HEK293T (cell line): ENCODE results near the gene GIGYF2.

Source experiments
- CTCF ChIA-PET: fragments of 350-600 bp; formaldehyde crosslinking; extraction: SDS; loops from one replicate; lab custom pipeline; 2021; ENCODE audit warnings: antibody characterized with exemption, inconsistent platforms; lab: Yijun Ruan, JAX
- POLR2A ChIA-PET: fragments of 350-600 bp; formaldehyde crosslinking; extraction: SDS; loops from one replicate; lab custom pipeline; 2020; ENCODE audit warnings: antibody characterized with exemption, inconsistent platforms; lab: Yijun Ruan, JAX
- DNase-seq: peaks from one replicate; pipeline ENCODE4 v3.0.0; 2012; ENCODE audit warnings: mixed read lengths; ENCODE audit errors: extremely low spot score
- ARNT ChIP-seq: fragments of 450-650 bp; IDR thresholded peaks from 2 replicates; pipeline ENCODE4 v1.6.1; 2017; ENCODE audit warnings: mild to moderate bottlenecking
- BHLHE40 ChIP-seq: fragments of 450-650 bp; IDR thresholded peaks from 2 replicates; pipeline ENCODE4 v1.6.1; 2016; ENCODE audit warnings: mild to moderate bottlenecking, moderate library complexity, borderline replicate concordance
- CTBP1 ChIP-seq: fragments of 450-650 bp; IDR thresholded peaks from 2 replicates; pipeline ENCODE4 v1.6.1; 2016; ENCODE audit warnings: borderline replicate concordance
- ELF4 ChIP-seq: fragments of 450-650 bp; IDR thresholded peaks from 2 replicates; pipeline ENCODE4 v1.6.1; 2017; ENCODE audit warnings: antibody characterized with exemption
- FOXA1 ChIP-seq: fragments of 450-650 bp; IDR thresholded peaks from 2 replicates; pipeline ENCODE4 v1.6.1; 2016; ENCODE audit warnings: mild to moderate bottlenecking
- FOXK2 ChIP-seq: fragments of 450-650 bp; IDR thresholded peaks from 2 replicates; pipeline ENCODE4 v1.6.1; 2016; ENCODE audit warnings: mild to moderate bottlenecking
- FOXM1 ChIP-seq: fragments of 450-650 bp; IDR thresholded peaks from 2 replicates; pipeline ENCODE4 v1.6.1; 2017; ENCODE audit warnings: mild to moderate bottlenecking, borderline replicate concordance
- HDGF ChIP-seq: fragments of 450-650 bp; IDR thresholded peaks from 2 replicates; pipeline ENCODE4 v1.6.1; 2017; ENCODE audit warnings: antibody characterized with exemption, borderline replicate concordance
- L3MBTL2 ChIP-seq: fragments of 450-650 bp; conservative IDR thresholded peaks from 2 replicates; pipeline ENCODE4 v1.6.1; 2016; ENCODE audit warnings: mild to moderate bottlenecking
- LEF1 ChIP-seq: fragments of 450-650 bp; IDR thresholded peaks from 2 replicates; pipeline ENCODE4 v1.6.1; 2017; ENCODE audit warnings: mild to moderate bottlenecking, borderline replicate concordance
- NFRKB ChIP-seq: fragments of 450-650 bp; IDR thresholded peaks from 2 replicates; pipeline ENCODE4 v1.6.1; 2016; ENCODE audit warnings: mild to moderate bottlenecking, moderate library complexity
- PKNOX1 ChIP-seq: fragments of 450-650 bp; IDR thresholded peaks from 2 replicates; pipeline ENCODE4 v1.6.1; 2016
- SP1 ChIP-seq: fragments of 450-650 bp; IDR thresholded peaks from 2 replicates; pipeline ENCODE4 v1.6.1; 2017
- SUZ12 ChIP-seq: fragments of 450-650 bp; IDR thresholded peaks from 2 replicates; pipeline ENCODE4 v1.6.1; 2016; ENCODE audit warnings: mild to moderate bottlenecking
- TARDBP ChIP-seq: fragments of 450-650 bp; IDR thresholded peaks from 2 replicates; pipeline ENCODE4 v1.6.1; 2016
- ZNF384 ChIP-seq: fragments of 450-650 bp; IDR thresholded peaks from 2 replicates; pipeline ENCODE4 v1.6.1; 2016

GIGYF2 gene

GRCh38 chr2:232693344-232693743 is 3.8 kb upstream of the GIGYF2 start:
- TF ChIP-seq PKNOX1 (no peak), SP1 (no peak), TARDBP (no peak), HDGF (no peak), SUZ12 (no peak), ZNF384 (no peak), FOXA1 (no peak), CTBP1 (no peak), LEF1 (no peak), NFRKB (no peak), FOXK2 (no peak), ARNT (no peak), FOXM1 (no peak)
- ChIA-PET POLR2A (no interaction called here), CTCF (interaction anchor here (0.7 kb wide), 1 partner anchor 9 kb away, joined by 5 read pairs; no protein-coding TSS in a partner anchor)
- no peak for DNase-seq

GRCh38 chr2:232696609-232697058 is 497 bp upstream of the GIGYF2 start:
- ChIA-PET CTCF (no interaction called here), POLR2A (interaction anchor here (0.8 to 1.9 kb wide), 5 partner anchors 9 to 64 kb away, joined by 3 to 10 read pairs (median 4); partner anchors contain the start of gene EFHD1)
- TF ChIP-seq L3MBTL2, result no peak
- TF ChIP-seq TARDBP, result no peak
- no peak for TF ChIP-seq CTBP1
- no peak for TF ChIP-seq FOXK2
- no peak for TF ChIP-seq SUZ12
- no peak for TF ChIP-seq LEF1
- TF ChIP-seq FOXA1, result no peak
- TF ChIP-seq ZNF384, result no peak
- no peak for TF ChIP-seq NFRKB
- TF ChIP-seq SP1, result no peak
- no peak for TF ChIP-seq HDGF
- no peak for TF ChIP-seq PKNOX1
- TF ChIP-seq ARNT, result no peak
- no peak for TF ChIP-seq ELF4
- TF ChIP-seq FOXM1, result no peak
- TF ChIP-seq BHLHE40, result no peak
- DNase-seq, result no peak

GRCh38 chr2:232697807-232698110 is 628 bp downstream of the GIGYF2 start:
- ChIA-PET POLR2A (interaction anchor here (0.5 to 1.9 kb wide), 3 partner anchors 10 to 65 kb away, joined by 3 to 10 read pairs (median 4); partner anchors contain the start of gene EFHD1), CTCF (no interaction called here)
- TF ChIP-seq L3MBTL2 (no peak), SP1 (no peak), ARNT (no peak), ZNF384 (no peak), BHLHE40 (no peak), NFRKB (no peak), CTBP1 (no peak), ELF4 (no peak), FOXK2 (no peak), LEF1 (no peak), FOXA1 (no peak), FOXM1 (no peak), SUZ12 (no peak), TARDBP (no peak), PKNOX1 (no peak)
- no peak for DNase-seq

GRCh38 chr2:232698556-232699091 is 1.5 kb downstream of the GIGYF2 start:
- POLR2A ChIA-PET, result interaction anchor here (1.9 kb wide), 1 partner anchor 66 kb away, joined by 4 read pairs; the partner anchor contains the start of gene EFHD1
- no peak for DNase-seq

GRCh38 chr2:232699110-232699509 is 2.0 kb downstream of the GIGYF2 start:
- TF ChIP-seq L3MBTL2, result no peak
- no peak for TF ChIP-seq FOXA1
- POLR2A ChIA-PET, result no interaction called here
- CTCF ChIA-PET, result no interaction called here
- DNase-seq, result peak; percentile 20

More at GRCh38 chr2:232698556-232699091, 1.5 kb downstream of the GIGYF2 start:
- CTCF ChIA-PET, result interaction anchor here (0.7 kb wide), 1 partner anchor 178 kb away, joined by 3 read pairs; no protein-coding TSS in a partner anchor
- TF ChIP-seq SUZ12 (no peak), L3MBTL2 (peak; percentile 44; the same call in 1 of the 2 replicates)

- no peak for DNase-seq
- POLR2A ChIA-PET, result no interaction called here
- no peak for TF ChIP-seq ZNF384
- TF ChIP-seq PKNOX1, result no peak
- TF ChIP-seq HDGF, result no peak
- no peak for TF ChIP-seq CTBP1
- TF ChIP-seq L3MBTL2, result no peak
- no peak for TF ChIP-seq SUZ12
- TF ChIP-seq NFRKB, result no peak
- TF ChIP-seq FOXA1, result no peak
- no peak for TF ChIP-seq LEF1
- TF ChIP-seq SP1, result no peak
- TF ChIP-seq ELF4, result no peak
- no peak for TF ChIP-seq FOXK2
- TF ChIP-seq TARDBP, result no peak
- no peak for TF ChIP-seq FOXM1
- no peak for TF ChIP-seq ARNT
- TF ChIP-seq BHLHE40, result no peak
- CTCF ChIA-PET, result no interaction called here
Measured at GRCh38 chr2:232700154-232700553, 3.0 kb downstream of the GIGYF2 start.
